H1 (cell line): ENCODE results near the gene CAMKK1. TPM values are rescaled to one million over a fixed set of nuclear protein-coding genes. Genes with fewer than 3 reads are reported as not detected.

ENCODE experiments used
- CTCF ChIA-PET: fragments of 300-600 bp; sonication (Branson Sonifier 250); formaldehyde crosslinking; loops from one replicate; lab custom pipeline; 2021; ENCODE audit not compliant: partially characterized antibody; lab: Charles Lee
- POLR2A ChIA-PET: fragments of 300-600 bp; sonication (Branson Sonifier 250); formaldehyde crosslinking; loops from one replicate; lab custom pipeline; 2021; ENCODE audit warnings: inconsistent platforms; ENCODE audit not compliant: partially characterized antibody; lab: Charles Lee
- DNase-seq, 2 experiments: peaks; one replicate each; pipeline versions ENCODE4 v3.0.0 to v3.0.0-alpha.2; 2010 to 2022; ENCODE audit warnings: low spot score in 2 of 2, low read depth in 1 of 2, mixed read lengths in 1 of 2
- FAIRE-seq: peaks from 2 replicates; lab custom pipeline; 2011; peaks lifted over from hg19 to GRCh38; lab: Jason Lieb, UNC
- H2AFZ ChIP-seq: 2 replicates; pipeline ENCODE4 v1.8.1; 2012; ENCODE audit warnings: low read length, inconsistent platforms
- H2AK5ac ChIP-seq: 2 replicates; pipeline ENCODE4 v1.6.1; 2013; ENCODE audit warnings: low read depth, low read length
- H2BK120ac ChIP-seq: replicated peaks from 2 replicates; pipeline ENCODE3; 2013; ENCODE audit warnings: low read depth, low read length, inconsistent platforms
- H2BK12ac ChIP-seq: 2 replicates; pipeline ENCODE4 v1.6.1; 2013; ENCODE audit warnings: low read depth, low read length
- H2BK15ac ChIP-seq: 2 replicates; pipeline ENCODE4 v1.6.1; 2013; ENCODE audit warnings: low read length
- H2BK20ac ChIP-seq: 2 replicates; pipeline ENCODE4 v1.6.1; 2013; ENCODE audit warnings: low read length
- H2BK5ac ChIP-seq: 2 replicates; pipeline ENCODE4 v1.6.1; 2013; ENCODE audit warnings: low read depth, low read length
- H3K14ac ChIP-seq: 2 replicates; pipeline ENCODE4 v1.6.1; 2013; ENCODE audit warnings: inconsistent platforms; ENCODE audit not compliant: insufficient read length
- H3K18ac ChIP-seq: 2 replicates; pipeline ENCODE4 v1.6.1; 2013; ENCODE audit warnings: low read length; ENCODE audit errors: extremely low read depth
- H3K23ac ChIP-seq: 2 replicates; pipeline ENCODE4 v1.6.1; 2013; ENCODE audit warnings: inconsistent platforms; ENCODE audit not compliant: insufficient read length
- H3K23me2 ChIP-seq: 2 replicates; pipeline ENCODE4 v1.6.1; 2013; ENCODE audit warnings: low read depth, low read length
- H3K27ac ChIP-seq: 2 replicates; pipeline ENCODE4 v1.6.1; 2011; ENCODE audit warnings: low read depth, low read length, inconsistent platforms
- H3K27me3 ChIP-seq, 4 experiments: replicated peaks in 1 of 4; 1 replicate in 1 of 4; 2 replicates in 3 of 4; pipeline versions ENCODE4 v1.6.1 to v1.8.1; 2011 to 2013; ENCODE audit warnings: low read length in 3 of 4, mild to moderate bottlenecking in 3 of 4, inconsistent platforms in 2 of 4, mixed read lengths in 2 of 4, moderate library complexity in 1 of 4; ENCODE audit not compliant: control insufficient read depth in 3 of 4, insufficient read depth in 3 of 4; ENCODE audit errors: extremely low read depth in 1 of 4
- H3K36me3 ChIP-seq, 4 experiments: 2 replicates each; pipeline versions ENCODE4 v1.6.1 to v1.8.1; 2011 to 2013; ENCODE audit warnings: mild to moderate bottlenecking in 4 of 4, low read length in 3 of 4, moderate library complexity in 2 of 4, control low read depth in 1 of 4, inconsistent platforms in 1 of 4; ENCODE audit not compliant: insufficient read depth in 4 of 4, control insufficient read depth in 2 of 4
- H3K4ac ChIP-seq: replicated peaks from 2 replicates; pipeline ENCODE3; 2013; ENCODE audit warnings: low read length, low read depth, mixed read lengths, inconsistent platforms; ENCODE audit not compliant: insufficient read length
- H3K4me1 ChIP-seq, 4 experiments: replicated peaks in 1 of 4; 1 replicate in 1 of 4; 2 replicates in 3 of 4; pipeline versions ENCODE4 v1.6.1 to v1.8.1; 2011 to 2013; ENCODE audit warnings: low read length in 3 of 4, inconsistent platforms in 2 of 4, mixed read lengths in 1 of 4; ENCODE audit not compliant: insufficient read depth in 4 of 4, control insufficient read depth in 3 of 4
- H3K4me2 ChIP-seq, 2 experiments: 2 replicates each; pipeline versions ENCODE4 v1.6.1 to v1.8.1; 2011 to 2013; ENCODE audit warnings: low read depth in 2 of 2, low read length in 2 of 2, control low read depth in 1 of 2, inconsistent platforms in 1 of 2, mild to moderate bottlenecking in 1 of 2; ENCODE audit not compliant: insufficient read depth in 1 of 2
- H3K4me3 ChIP-seq, 4 experiments: fragments of 200-600, 300-600 bp in 1 of 4; sonication (generic), shearing (Covaris generic), sonication (Bioruptor Twin) in 1 of 4; 2 replicates each; pipeline versions ENCODE4 v1.5.1 to v1.8.1; 2011 to 2016; ENCODE audit warnings: low read length in 4 of 4, low read depth in 3 of 4, control low read depth in 2 of 4, inconsistent platforms in 2 of 4, mild to moderate bottlenecking in 2 of 4, mixed read lengths in 1 of 4, moderate library complexity in 1 of 4; ENCODE audit not compliant: insufficient read depth in 2 of 4; ENCODE audit errors: extremely low read depth in 1 of 4
- H3K56ac ChIP-seq: replicated peaks from 2 replicates; pipeline ENCODE3; 2013; ENCODE audit warnings: low read depth, mild to moderate bottlenecking, mixed read lengths, low read length, inconsistent platforms; ENCODE audit not compliant: insufficient read length
- H3K79me1 ChIP-seq: 2 replicates; pipeline ENCODE4 v1.6.1; 2013; ENCODE audit warnings: low read depth, low read length, control low read depth
- H3K79me2 ChIP-seq, 2 experiments: 2 replicates each; pipeline versions ENCODE4 v1.6.1 to v1.8.1; 2012 to 2013; ENCODE audit warnings: low read length in 2 of 2, mild to moderate bottlenecking in 2 of 2, inconsistent platforms in 1 of 2; ENCODE audit not compliant: insufficient read depth in 2 of 2, control insufficient read depth in 1 of 2
- H3K9ac ChIP-seq, 4 experiments: replicated peaks in 1 of 4; 1 replicate in 1 of 4; 2 replicates in 3 of 4; pipeline versions ENCODE4 v1.6.1 to v1.8.1; 2011 to 2013; ENCODE audit warnings: low read depth in 3 of 4, low read length in 3 of 4, control low read depth in 2 of 4, mild to moderate bottlenecking in 2 of 4, moderate library complexity in 2 of 4, inconsistent platforms in 1 of 4; ENCODE audit errors: extremely low read depth in 1 of 4
- H3K9me3 ChIP-seq, 2 experiments: 2 replicates each; pipeline versions ENCODE4 v1.6.1 to v1.8.1; 2012 to 2013; ENCODE audit warnings: mild to moderate bottlenecking in 2 of 2, moderate library complexity in 2 of 2, control low read depth in 1 of 2, inconsistent platforms in 1 of 2, low read depth in 1 of 2, low read length in 1 of 2, mixed read lengths in 1 of 2; ENCODE audit not compliant: insufficient read depth in 2 of 2
- H4K20me1 ChIP-seq, 2 experiments: replicated peaks in 1 of 2; 2 replicates each; pipeline versions ENCODE3 to v1.8.1; 2011 to 2013; ENCODE audit warnings: inconsistent platforms in 2 of 2, low read length in 2 of 2, mild to moderate bottlenecking in 1 of 2; ENCODE audit not compliant: insufficient read depth in 2 of 2, control insufficient read depth in 1 of 2
- H4K5ac ChIP-seq: 2 replicates; pipeline ENCODE4 v1.6.1; 2013; ENCODE audit warnings: low read length, low read depth, mixed read lengths, inconsistent platforms; ENCODE audit not compliant: insufficient read length
- H4K8ac ChIP-seq: 2 replicates; pipeline ENCODE4 v1.8.0; 2013; ENCODE audit warnings: mild to moderate bottlenecking, moderate library complexity, low read length, inconsistent platforms; ENCODE audit not compliant: insufficient read depth; ENCODE audit errors: extremely low read depth
- H4K91ac ChIP-seq: replicated peaks from 2 replicates; pipeline ENCODE3; 2013; ENCODE audit warnings: low read length, mixed read lengths, inconsistent platforms; ENCODE audit not compliant: insufficient read length
- BCL11A ChIP-seq, 2 experiments: IDR thresholded peaks; one replicate each; pipeline ENCODE4 v1.6.1; 2011; ENCODE audit warnings: low read depth in 2 of 2, low read length in 2 of 2, mild to moderate bottlenecking in 2 of 2
- CREB1 ChIP-seq: IDR thresholded peaks from 2 replicates; pipeline ENCODE4 v1.6.1; 2012; ENCODE audit warnings: inconsistent platforms
- TAF1 ChIP-seq: IDR thresholded peaks from 2 replicates; pipeline ENCODE4 v1.6.1; 2011; ENCODE audit warnings: mild to moderate bottlenecking, low read depth, low read length
- WGBS, 2 experiments: shearing (Covaris generic) in 1 of 2; methylation state at CpG; one replicate each; pipeline versions ENCODE4 v1.1.6 to v1.1.7; 2013 to 2015; ENCODE audit warnings: low lambda C conversion rate in 2 of 2, mixed read lengths in 2 of 2, inconsistent platforms in 1 of 2, low coverage in 1 of 2, missing lambda C conversion rate in 1 of 2; ENCODE audit not compliant: insufficient replicate concordance in 2 of 2, insufficient coverage in 1 of 2, insufficient read length in 1 of 2; ENCODE audit errors: extremely low coverage in 1 of 2, missing lambda C conversion rate in 1 of 2; 5-methylcytosine and 5-hydroxymethylcytosine counted together
- polyA plus RNA-seq, 7 experiments: library from polyadenylated mRNA; depleted of rRNA in 3 of 7; stranded (reverse) in 5 of 7; unstranded in 2 of 7; fragments of >200 nt in 5 of 7; fragments of 200-250 nt in 2 of 7; gene quantifications; 1 replicate in 5 of 7; 2 replicates in 1 of 7; 4 replicates in 1 of 7; pipeline versions ENCODE4 v1.2.1 to v1.2.3, GENCODE V29; 2011 to 2013; ENCODE audit warnings: missing spikeins in 2 of 7, mixed read lengths in 2 of 7
- total RNA-seq: library from RNA; stranded (reverse); fragmentation: NEBNext Ultra II Directional; extraction: Animal tissue kit (Norgen Biotek cat#: 25700); gene quantifications from 2 replicates; pipeline ENCODE4 v1.2.1, GENCODE V29; 2021

Gene CAMKK1
- total and polyA plus RNA-seq, 2 of the 8 experiments (the other 6 are each of a cell fraction or from before 2014, with no cell fraction given): 7.1 to 7.6 TPM

GRCh38 chr17:3909257-3909656, 16.4 kb upstream of the CAMKK1 start:
- H3K23ac ChIP-seq: no peak overlapping the region
- H3K23me2 ChIP-seq: peaks cover 2% of the 10 kb centered on the region; the same call in 1 of the 2 replicates
- H2AK5ac ChIP-seq: no peak overlapping the region
- WGBS, 2 experiments: 92% methylated on average over 12 of the region's 12 CpGs; no CpG with 5 or more reads in 1 of the 2 experiments
- no peak overlapping the region for H2BK15ac ChIP-seq
- H2BK5ac ChIP-seq: no peak overlapping the region
- no peak overlapping the region for H2BK120ac ChIP-seq
- no peaks in the 10 kb centered on the region for H3K79me2 ChIP-seq
- no peak overlapping the region for H2AFZ ChIP-seq
- H3K56ac ChIP-seq: no peak overlapping the region
- no peak for DNase-seq
- H3K4ac ChIP-seq: no peak overlapping the region
- H2BK12ac ChIP-seq: no peak overlapping the region
- FAIRE-seq: no peak
- H3K9ac ChIP-seq: no peak overlapping the region
- H2BK20ac ChIP-seq: no peak overlapping the region
- no peaks in the 10 kb centered on the region for H3K27me3 ChIP-seq
- POLR2A ChIA-PET: no interaction called here
- H3K18ac ChIP-seq: no peak overlapping the region
- 0 out of 8 replicates have a peak, but pooled peaks cover 0 to 2% (median 0%) of the 10 kb centered on the region in 4 experiments for H3K36me3 ChIP-seq
- no peak overlapping the region for H3K27ac ChIP-seq
- H3K14ac ChIP-seq: no peak overlapping the region
- CTCF ChIA-PET: interaction anchor here (0.8 to 13.2 kb wide), 3 partner anchors 18 to 64 kb away, joined by 3 to 131 read pairs (median 75); partner anchors contain the start of gene NCBP3
- no peak overlapping the region for H4K5ac ChIP-seq
- peaks cover 0 to 18% (median 11%) of the 10 kb centered on the region in 4 experiments; a peak in 5 of 7 replicates for H3K4me1 ChIP-seq
- no peak for TF ChIP-seq BCL11A (IDR thresholded peaks at IDR 0.05; ENCODE audit: low read depth in 2 of 2, low read length in 2 of 2)
- TF ChIP-seq TAF1: no peak
- TF ChIP-seq CREB1: no peak
- no peak overlapping the region for H4K8ac ChIP-seq
- H3K4me3 ChIP-seq: no peak overlapping the region
- no peaks in the 10 kb centered on the region for H3K79me1 ChIP-seq
- no peaks in the 10 kb centered on the region for H3K9me3 ChIP-seq
- H4K20me1 ChIP-seq: no peaks in the 10 kb centered on the region
- no peak overlapping the region for H3K4me2 ChIP-seq
- no peak overlapping the region for H4K91ac ChIP-seq
